ENCODE data around the gene GRID1. TPM values are rescaled to one million over a fixed set of nuclear protein-coding genes. Genes with fewer than 3 reads are reported as not detected.

The GRID1 gene
- total RNA-seq, 1 experiment from 2014 or later, result not detected

- H3F3A ChIP-seq (ENCODE audit: low read length, unreplicated experiment), result no peaks in the 10 kb centered on the region
- POLR2A ChIA-PET (ENCODE audit: unreplicated experiment), result no interaction called here
- no peaks in the 10 kb centered on the region for H3K4me1 ChIP-seq (ENCODE audit: insufficient read depth, low read length)
- no peak overlapping the region for H3K4me3 ChIP-seq (ENCODE audit: low read length)
- CTCF ChIA-PET, result no interaction called here
- intact Hi-C loops (cut with micrococcal nuclease), result no loop called here
- H2AFZ ChIP-seq (ENCODE audit: low read length), result no peak overlapping the region
- peak; percentile 12 for DNase-seq
- no peaks in the 10 kb centered on the region for H4K20me1 ChIP-seq (ENCODE audit: low read length)
- no peaks in the 10 kb centered on the region for H3K36me3 ChIP-seq (ENCODE audit: low read depth, low read length)
- peaks cover 2% of the 10 kb centered on the region; the same call in 1 of the 2 replicates for H3K27me3 ChIP-seq (ENCODE audit: low read length)
- no peak overlapping the region for H3K9ac ChIP-seq (ENCODE audit: low read length)
- no peak for TF ChIP-seq EZH2phosphoT487 (IDR thresholded peaks at IDR 0.05; ENCODE audit: borderline replicate concordance, low read length)
- TF ChIP-seq CTCF (conservative IDR thresholded peaks at IDR 0.05; ENCODE audit: low read depth, low read length), result no peak
- no peak for ATAC-seq
- no peaks in the 10 kb centered on the region for H3K9me3 ChIP-seq (ENCODE audit: low read length)
- no peak overlapping the region for H3K27ac ChIP-seq (ENCODE audit: low read length)
- H3K4me2 ChIP-seq (ENCODE audit: low read length), result no peak overlapping the region
- no peaks in the 10 kb centered on the region for H3K79me2 ChIP-seq (ENCODE audit: low read length)
- no TSS peak for BruUV-seq (replicated peaks)
- no peaks in the 10 kb centered on the region for H3K9me2 ChIP-seq (replicated peaks; ENCODE audit: low read length)
Observed at GRCh38 chr10:86203162-86203905, 163.3 kb downstream of the GRID1 start.

- Histone ChIP-seq H4K20me1 (ENCODE audit: low read length) (no peaks in the 10 kb centered on the region), H3K36me3 (ENCODE audit: low read depth, low read length) (no peaks in the 10 kb centered on the region), H3K9me2 (replicated peaks; ENCODE audit: low read length) (no peaks in the 10 kb centered on the region), H3K79me2 (ENCODE audit: low read length) (no peaks in the 10 kb centered on the region), H3K4me2 (ENCODE audit: low read length) (no peak overlapping the region), H3K4me3 (ENCODE audit: low read length) (no peak overlapping the region), H3K27me3 (ENCODE audit: low read length) (peaks cover 12% of the 10 kb centered on the region; the same call in 1 of the 2 replicates), H3K4me1 (ENCODE audit: insufficient read depth, low read length) (no peaks in the 10 kb centered on the region), H3F3A (ENCODE audit: low read length, unreplicated experiment) (no peaks in the 10 kb centered on the region), H3K27ac (ENCODE audit: low read length) (no peak overlapping the region), H3K9me3 (ENCODE audit: low read length) (no peaks in the 10 kb centered on the region), H3K9ac (ENCODE audit: low read length) (no peak overlapping the region), H2AFZ (ENCODE audit: low read length) (no peak overlapping the region)
- POLR2A ChIA-PET (ENCODE audit: unreplicated experiment), result no interaction called here
- intact Hi-C loops (cut with micrococcal nuclease), result no loop called here
- DNase-seq, result no peak
- TF ChIP-seq EZH2phosphoT487 (IDR thresholded peaks at IDR 0.05; ENCODE audit: borderline replicate concordance, low read length), result no peak
- TF ChIP-seq EZH2 (IDR thresholded peaks at IDR 0.05; ENCODE audit: low read length, unreplicated experiment), result no peak
- TF ChIP-seq CTCF (conservative IDR thresholded peaks at IDR 0.05; ENCODE audit: low read depth, low read length), result no peak
- ATAC-seq, result no peak
- CTCF ChIA-PET, result no interaction called here
- no TSS peak for BruUV-seq (replicated peaks)
Observed at GRCh38 chr10:86202226-86202735, 164.3 kb downstream of the GRID1 start.

GRCh38 chr10:86200867-86201266, 165.7 kb downstream of the GRID1 start:
- no peaks in the 10 kb centered on the region for H3K79me2 ChIP-seq (ENCODE audit: low read length)
- DNase-seq (no peak), ATAC-seq (no peak)
- no peaks in the 10 kb centered on the region for H3K9me2 ChIP-seq (replicated peaks; ENCODE audit: low read length)
- CTCF ChIA-PET, result no interaction called here
- no peak overlapping the region for H3K9ac ChIP-seq (ENCODE audit: low read length)
- no peaks in the 10 kb centered on the region for H3K36me3 ChIP-seq (ENCODE audit: low read depth, low read length)
- H3K4me1 ChIP-seq (ENCODE audit: insufficient read depth, low read length), result no peaks in the 10 kb centered on the region
- peaks cover 13% of the 10 kb centered on the region; the same call in 1 of the 2 replicates for H3K27me3 ChIP-seq (ENCODE audit: low read length)
- POLR2A ChIA-PET (ENCODE audit: unreplicated experiment), result no interaction called here
- intact Hi-C loops (cut with micrococcal nuclease), result no loop called here
- H3K4me3 ChIP-seq (ENCODE audit: low read length), result no peak overlapping the region
- H3K9me3 ChIP-seq (ENCODE audit: low read length), result no peaks in the 10 kb centered on the region
- no peaks in the 10 kb centered on the region for H4K20me1 ChIP-seq (ENCODE audit: low read length)
- H3K4me2 ChIP-seq (ENCODE audit: low read length), result no peak overlapping the region
- H3F3A ChIP-seq (ENCODE audit: low read length, unreplicated experiment), result no peaks in the 10 kb centered on the region
- TF ChIP-seq EZH2phosphoT487 (IDR thresholded peaks at IDR 0.05; ENCODE audit: borderline replicate concordance, low read length) (no peak), CTCF (conservative IDR thresholded peaks at IDR 0.05; ENCODE audit: low read depth, low read length) (no peak), EZH2 (IDR thresholded peaks at IDR 0.05; ENCODE audit: low read length, unreplicated experiment) (no peak)
- H2AFZ ChIP-seq (ENCODE audit: low read length), result no peak overlapping the region
- H3K27ac ChIP-seq (ENCODE audit: low read length), result no peak overlapping the region
- no TSS peak for BruUV-seq (replicated peaks)

Data from PC-3 (cell line).